GM12872 (cell line): Measurements from ENCODE around the gene HUNK.

Experiments
- CTCF ChIP-seq: IDR thresholded peaks from 3 replicates; pipeline ENCODE4 v1.5.1; 2011; ENCODE audit warnings: low read depth, mild to moderate bottlenecking, low read length, moderate library complexity; ENCODE audit not compliant: insufficient read depth

The HUNK gene

GRCh38 chr21:31985398-31985797 is 112.6 kb downstream of the HUNK start:
- no peak for TF ChIP-seq CTCF

GRCh38 chr21:31986035-31986856 is 113.4 kb downstream of the HUNK start:
- no peak for TF ChIP-seq CTCF

- TF ChIP-seq CTCF: no peak
These were observed 114.9 kb downstream of the HUNK start for GRCh38 chr21:31987696-31988095.

GRCh38 chr21:31988492-31989290 is 115.9 kb downstream of the HUNK start:
- no peak for TF ChIP-seq CTCF

GRCh38 chr21:31991356-31992331 is 118.8 kb downstream of the HUNK start:
- no peak for TF ChIP-seq CTCF

GRCh38 chr21:31992391-31992790 is 119.6 kb downstream of the HUNK start:
- TF ChIP-seq CTCF: no peak
